A549 (cell line): ENCODE results near the gene SLCO2A1.

Experiments used
- CBX8 ChIP-seq: fragments of 200-600 bp; sonication (generic); IDR thresholded peaks from 2 replicates; pipeline ENCODE4 v1.6.1; 2016
- CTCF ChIP-seq: fragments of >200 bp; sonication (Bioruptor Twin); formaldehyde crosslinking; IDR thresholded peaks from 3 replicates; pipeline ENCODE4 v1.5.1; 2016
- EP300 ChIP-seq, 2 experiments: fragments of >200 bp; sonication (Bioruptor Twin); formaldehyde crosslinking; IDR thresholded peaks; 2 replicates in 1 of 2; 3 replicates in 1 of 2; pipeline ENCODE4 v1.6.1; 2016 to 2017
- MAX ChIP-seq: IDR thresholded peaks from 2 replicates; pipeline ENCODE4 v1.6.1; 2012
- SMC3 ChIP-seq: fragments of >200 bp; sonication (Bioruptor Twin); formaldehyde crosslinking; IDR thresholded peaks from 3 replicates; pipeline ENCODE4 v1.6.1; 2018; ENCODE audit warnings: inconsistent platforms
- USF2 ChIP-seq: fragments of 450-650 bp; IDR thresholded peaks from 2 replicates; pipeline ENCODE4 v1.6.1; 2014; ENCODE audit warnings: antibody characterized with exemption
- TF ChIP-seq, protein P1 (sequence below): fragments of 250-450 bp; sonication (Bioruptor Pico); IDR thresholded peaks from 2 replicates; pipeline ENCODE4 v1.5.0; 2020; ENCODE audit warnings: low read depth, mild to moderate bottlenecking, moderate library complexity

- TF ChIP-seq USF2 (no peak), CTCF (no peak), EP300 (IDR thresholded peaks at IDR 0.05) (no peak), CBX8 (no peak), MAX (no peak), SMC3 (no peak)
- TF ChIP-seq, protein P1, sequence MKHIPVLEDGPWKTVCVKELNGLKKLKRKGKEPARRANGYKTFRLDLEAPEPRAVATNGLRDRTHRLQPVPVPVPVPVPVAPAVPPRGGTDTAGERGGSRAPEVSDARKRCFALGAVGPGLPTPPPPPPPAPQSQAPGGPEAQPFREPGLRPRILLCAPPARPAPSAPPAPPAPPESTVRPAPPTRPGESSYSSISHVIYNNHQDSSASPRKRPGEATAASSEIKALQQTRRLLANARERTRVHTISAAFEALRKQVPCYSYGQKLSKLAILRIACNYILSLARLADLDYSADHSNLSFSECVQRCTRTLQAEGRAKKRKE: no peak
Measured at GRCh38 chr3:134075846-134076245, 46.1 kb upstream of the SLCO2A1 start.
